K562 (cell line): ENCODE data around the gene ZNF358. TPM values are rescaled to one million over a fixed set of nuclear protein-coding genes. Genes with fewer than 3 reads are reported as not detected.

Experiments
- BCOR ChIP-seq: fragments of 450-650 bp; IDR thresholded peaks from 2 replicates; pipeline ENCODE4 v1.6.1; 2016
- MTA1 ChIP-seq: fragments of 450-650 bp; IDR thresholded peaks from 2 replicates; pipeline ENCODE4 v1.6.1; 2017; ENCODE audit warnings: borderline replicate concordance
- NFIC ChIP-seq: fragments of 450-650 bp; IDR thresholded peaks from 2 replicates; pipeline ENCODE4 v1.6.1; 2017; ENCODE audit warnings: mild to moderate bottlenecking, inconsistent platforms
- PHB ChIP-seq: fragments of 250-450 bp; sonication (Bioruptor Pico); IDR thresholded peaks from 2 replicates; pipeline ENCODE4 v1.5.0; 2021
- SAFB2 ChIP-seq: fragments of 200-400 bp; formaldehyde crosslinking; IDR thresholded peaks from 2 replicates; pipeline ENCODE4 v1.6.1; 2018; ENCODE audit warnings: borderline replicate concordance, low read length, low read depth, moderate library complexity; ENCODE audit not compliant: severe bottlenecking
- SMAD1 ChIP-seq: fragments of 150-350 bp; IDR thresholded peaks from 2 replicates; pipeline ENCODE4 v1.6.1; 2014; ENCODE audit warnings: low read length, low read depth; ENCODE audit not compliant: partially characterized antibody
- polyA plus RNA-seq, 8 experiments: library from polyadenylated mRNA; depleted of rRNA in 4 of 8; stranded (reverse) in 5 of 8; unstranded in 3 of 8; fragments of >200 nt; fragmentation: Nextera tagmentation in 2 of 8; fragmentation: Illumina TruSeq in 1 of 8; extraction: Ambion mirVana in 2 of 8; extraction: Trizol in 1 of 8; gene quantifications; 2 replicates each; pipeline versions ENCODE4 v1.2.1 to v1.2.3, GENCODE V29; 2011 to 2014; ENCODE audit warnings: inconsistent platforms in 1 of 8, missing spikeins in 1 of 8
- total RNA-seq, 7 experiments: library from RNA; depleted of rRNA in 6 of 7; stranded (reverse); fragments of >200 nt in 6 of 7; fragmentation: Illumina TruSeq in 2 of 7; extraction: Trizol in 2 of 7; gene quantifications; 2 replicates each; pipeline versions ENCODE4 v1.2.1 to v1.2.3, GENCODE V29; 2011 to 2021; ENCODE audit warnings: low replicate concordance in 1 of 7
- TF ChIP-seq, protein P1 (sequence below): fragments of 450-650 bp; IDR thresholded peaks from 2 replicates; pipeline ENCODE4 v1.6.1; 2016; ENCODE audit warnings: mild to moderate bottlenecking
- TF ChIP-seq, protein P2 (sequence below): IDR thresholded peaks from 2 replicates; pipeline ENCODE4 v1.6.1; 2014; ENCODE audit warnings: antibody characterized with exemption
- TF ChIP-seq, protein P3 (sequence below): fragments of 150-350 bp; IDR thresholded peaks from 2 replicates; pipeline ENCODE4 v1.6.1; 2014; ENCODE audit warnings: low read depth, mild to moderate bottlenecking, low read length, borderline replicate concordance

ZNF358 gene
- total and polyA plus RNA-seq, 9 of the 15 experiments (the other 6 are each of a cell fraction or from before 2014, with no cell fraction given): 0.04 to 17.2 (median 4.9) TPM

DNA sequence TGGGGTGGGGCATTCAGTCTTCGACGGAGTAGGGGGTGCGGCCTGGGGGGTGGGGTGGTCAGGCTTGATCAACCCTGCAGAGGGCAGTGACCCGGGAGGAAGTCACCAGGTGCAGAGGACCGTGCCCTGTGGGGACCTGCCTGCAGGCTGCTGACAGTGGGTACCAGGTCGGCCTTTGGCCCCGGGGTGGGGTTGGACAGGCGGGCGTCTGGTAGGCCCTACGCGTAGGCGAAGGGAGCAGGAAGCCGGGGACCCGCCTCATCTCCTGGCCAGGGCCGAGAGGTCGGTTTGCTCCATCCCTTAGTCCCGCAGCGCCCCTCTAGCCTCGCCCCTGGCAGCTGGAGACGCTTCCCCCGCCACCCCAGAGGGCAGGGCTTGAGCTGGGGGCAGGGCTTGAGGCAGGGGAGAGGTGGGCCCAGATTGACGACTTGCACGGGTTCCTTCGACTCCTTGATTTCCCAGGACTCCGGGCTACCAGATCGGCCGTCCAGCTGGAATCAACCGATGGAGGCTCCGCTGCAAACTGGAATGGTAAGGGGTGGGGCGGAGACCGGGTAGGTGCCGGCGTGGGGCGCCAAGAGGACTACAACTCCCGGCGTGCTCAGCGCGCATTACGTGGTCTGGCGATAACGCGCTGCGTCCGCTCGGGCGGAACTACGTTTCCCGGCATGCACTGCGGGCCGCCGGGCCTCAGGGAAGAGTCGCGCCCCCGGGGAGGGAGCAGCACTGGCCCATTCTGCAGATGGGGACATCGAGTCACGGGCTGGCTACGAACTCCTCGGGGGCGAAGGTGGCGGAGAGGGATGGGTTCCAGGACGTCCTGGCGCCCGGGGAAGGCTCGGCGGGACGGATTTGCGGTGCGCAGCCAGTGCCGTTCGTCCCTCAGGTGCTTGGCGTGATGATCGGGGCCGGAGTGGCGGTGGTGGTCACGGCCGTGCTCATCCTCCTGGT lies 19.4 kb downstream of the ZNF358 start, which contains the start of gene PNPLA6 (continued):
- TF ChIP-seq, protein P1, sequence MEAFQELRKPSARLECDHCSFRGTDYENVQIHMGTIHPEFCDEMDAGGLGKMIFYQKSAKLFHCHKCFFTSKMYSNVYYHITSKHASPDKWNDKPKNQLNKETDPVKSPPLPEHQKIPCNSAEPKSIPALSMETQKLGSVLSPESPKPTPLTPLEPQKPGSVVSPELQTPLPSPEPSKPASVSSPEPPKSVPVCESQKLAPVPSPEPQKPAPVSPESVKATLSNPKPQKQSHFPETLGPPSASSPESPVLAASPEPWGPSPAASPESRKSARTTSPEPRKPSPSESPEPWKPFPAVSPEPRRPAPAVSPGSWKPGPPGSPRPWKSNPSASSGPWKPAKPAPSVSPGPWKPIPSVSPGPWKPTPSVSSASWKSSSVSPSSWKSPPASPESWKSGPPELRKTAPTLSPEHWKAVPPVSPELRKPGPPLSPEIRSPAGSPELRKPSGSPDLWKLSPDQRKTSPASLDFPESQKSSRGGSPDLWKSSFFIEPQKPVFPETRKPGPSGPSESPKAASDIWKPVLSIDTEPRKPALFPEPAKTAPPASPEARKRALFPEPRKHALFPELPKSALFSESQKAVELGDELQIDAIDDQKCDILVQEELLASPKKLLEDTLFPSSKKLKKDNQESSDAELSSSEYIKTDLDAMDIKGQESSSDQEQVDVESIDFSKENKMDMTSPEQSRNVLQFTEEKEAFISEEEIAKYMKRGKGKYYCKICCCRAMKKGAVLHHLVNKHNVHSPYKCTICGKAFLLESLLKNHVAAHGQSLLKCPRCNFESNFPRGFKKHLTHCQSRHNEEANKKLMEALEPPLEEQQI: no peak
- TF ChIP-seq PHB (CRISPR knock-in tag): no peak
- TF ChIP-seq, protein P2, sequence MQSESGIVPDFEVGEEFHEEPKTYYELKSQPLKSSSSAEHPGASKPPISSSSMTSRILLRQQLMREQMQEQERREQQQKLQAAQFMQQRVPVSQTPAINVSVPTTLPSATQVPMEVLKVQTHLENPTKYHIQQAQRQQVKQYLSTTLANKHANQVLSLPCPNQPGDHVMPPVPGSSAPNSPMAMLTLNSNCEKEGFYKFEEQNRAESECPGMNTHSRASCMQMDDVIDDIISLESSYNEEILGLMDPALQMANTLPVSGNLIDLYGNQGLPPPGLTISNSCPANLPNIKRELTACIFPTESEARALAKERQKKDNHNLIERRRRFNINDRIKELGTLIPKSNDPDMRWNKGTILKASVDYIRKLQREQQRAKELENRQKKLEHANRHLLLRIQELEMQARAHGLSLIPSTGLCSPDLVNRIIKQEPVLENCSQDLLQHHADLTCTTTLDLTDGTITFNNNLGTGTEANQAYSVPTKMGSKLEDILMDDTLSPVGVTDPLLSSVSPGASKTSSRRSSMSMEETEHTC: no peak
- peak; percentile 98 for TF ChIP-seq BCOR
- no peak for TF ChIP-seq SAFB2
- peak; percentile 29; the same call in 1 of the 2 replicates for TF ChIP-seq NFIC
- no peak for TF ChIP-seq SMAD1
- TF ChIP-seq MTA1: peak; percentile 94
- TF ChIP-seq, protein P3, sequence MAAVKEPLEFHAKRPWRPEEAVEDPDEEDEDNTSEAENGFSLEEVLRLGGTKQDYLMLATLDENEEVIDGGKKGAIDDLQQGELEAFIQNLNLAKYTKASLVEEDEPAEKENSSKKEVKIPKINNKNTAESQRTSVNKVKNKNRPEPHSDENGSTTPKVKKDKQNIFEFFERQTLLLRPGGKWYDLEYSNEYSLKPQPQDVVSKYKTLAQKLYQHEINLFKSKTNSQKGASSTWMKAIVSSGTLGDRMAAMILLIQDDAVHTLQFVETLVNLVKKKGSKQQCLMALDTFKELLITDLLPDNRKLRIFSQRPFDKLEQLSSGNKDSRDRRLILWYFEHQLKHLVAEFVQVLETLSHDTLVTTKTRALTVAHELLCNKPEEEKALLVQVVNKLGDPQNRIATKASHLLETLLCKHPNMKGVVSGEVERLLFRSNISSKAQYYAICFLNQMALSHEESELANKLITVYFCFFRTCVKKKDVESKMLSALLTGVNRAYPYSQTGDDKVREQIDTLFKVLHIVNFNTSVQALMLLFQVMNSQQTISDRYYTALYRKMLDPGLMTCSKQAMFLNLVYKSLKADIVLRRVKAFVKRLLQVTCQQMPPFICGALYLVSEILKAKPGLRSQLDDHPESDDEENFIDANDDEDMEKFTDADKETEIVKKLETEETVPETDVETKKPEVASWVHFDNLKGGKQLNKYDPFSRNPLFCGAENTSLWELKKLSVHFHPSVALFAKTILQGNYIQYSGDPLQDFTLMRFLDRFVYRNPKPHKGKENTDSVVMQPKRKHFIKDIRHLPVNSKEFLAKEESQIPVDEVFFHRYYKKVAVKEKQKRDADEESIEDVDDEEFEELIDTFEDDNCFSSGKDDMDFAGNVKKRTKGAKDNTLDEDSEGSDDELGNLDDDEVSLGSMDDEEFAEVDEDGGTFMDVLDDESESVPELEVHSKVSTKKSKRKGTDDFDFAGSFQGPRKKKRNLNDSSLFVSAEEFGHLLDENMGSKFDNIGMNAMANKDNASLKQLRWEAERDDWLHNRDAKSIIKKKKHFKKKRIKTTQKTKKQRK: no peak
